ENCODE data around the gene PCA3. TPM values are rescaled to one million over a fixed set of nuclear protein-coding genes. Genes with fewer than 3 reads are reported as not detected.
"Not testable (repeated sequence)": the region's sequence is repeated elsewhere in the genome, so short reads cannot be mapped to it uniquely, and the experiment has no call there.

The PCA3 gene
- not detected in 2 replicates for total RNA-seq (2014; rRNA removed; shearing (Covaris generic))
- not detected in 2 replicates for polyA plus RNA-seq (2014; cell fraction: nucleus; rRNA removed)

GRCh38 chr9:76764138-76764537, at the start of gene PCA3:
TSS of gene PCA3 (plus strand) at chr9:76764438.
- DNase-seq (ENCODE audit: extremely low read depth, low read depth), result no peak

DNA sequence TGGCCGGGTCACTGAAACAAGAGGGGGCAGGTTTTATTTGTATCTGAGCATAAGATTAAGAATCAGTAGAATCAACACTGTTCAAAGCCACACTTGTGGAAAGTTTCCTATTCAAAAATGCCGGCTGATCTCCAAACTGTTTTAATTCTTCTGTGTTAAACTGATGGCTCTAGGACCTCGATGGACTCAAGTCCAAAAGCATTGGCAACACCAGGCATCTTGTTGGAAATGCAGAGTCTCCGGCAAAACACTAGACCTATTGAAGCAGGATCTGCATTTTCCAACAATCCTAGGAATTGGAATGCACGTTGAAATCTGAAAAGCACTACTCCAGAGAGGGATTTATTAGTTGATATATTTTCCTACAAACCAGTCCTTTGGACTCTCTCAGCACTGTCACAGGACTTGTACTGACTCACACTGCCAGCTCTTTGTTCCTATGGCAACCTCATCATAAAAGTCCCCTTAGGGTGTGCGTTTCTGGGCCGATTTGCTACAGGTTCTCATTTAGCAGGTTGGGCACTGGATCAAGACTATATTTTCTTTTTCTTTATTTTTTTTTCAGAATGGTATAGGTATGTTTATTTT, 48.1 kb upstream of the PCA3 start:
- no peak for DNase-seq (ENCODE audit: extremely low read depth, low read depth)

- no peak for DNase-seq (ENCODE audit: extremely low read depth, low read depth)
Observed at GRCh38 chr9:76717176-76717575, 47.1 kb upstream of the PCA3 start.

GRCh38 chr9:76717613-76718012, 46.6 kb upstream of the PCA3 start:
- DNase-seq (ENCODE audit: extremely low read depth, low read depth), result no peak

GRCh38 chr9:76718166-76718565, 46.1 kb upstream of the PCA3 start:
- DNase-seq (ENCODE audit: extremely low read depth, low read depth), result no peak

DNA sequence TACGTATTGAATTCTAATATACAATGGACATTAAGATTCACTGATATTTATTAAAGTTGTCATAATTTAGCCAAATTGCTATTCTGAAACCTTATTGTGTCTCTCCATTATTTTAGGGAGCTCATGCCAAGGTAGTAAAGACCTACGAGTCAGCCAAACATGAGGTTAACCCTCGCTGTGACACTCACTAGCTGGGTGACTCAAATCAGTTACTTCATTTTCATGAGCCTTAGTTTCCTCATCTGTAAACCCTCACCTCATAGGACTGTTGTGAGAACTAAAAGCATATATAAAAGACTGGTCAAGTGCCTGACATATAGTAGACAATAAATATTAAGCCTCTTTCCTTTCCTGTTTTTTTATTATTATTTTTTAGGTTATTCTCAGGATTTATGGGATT, 44.0 kb upstream of the PCA3 start:
- no peak for DNase-seq (ENCODE audit: extremely low read depth, low read depth)

DNA sequence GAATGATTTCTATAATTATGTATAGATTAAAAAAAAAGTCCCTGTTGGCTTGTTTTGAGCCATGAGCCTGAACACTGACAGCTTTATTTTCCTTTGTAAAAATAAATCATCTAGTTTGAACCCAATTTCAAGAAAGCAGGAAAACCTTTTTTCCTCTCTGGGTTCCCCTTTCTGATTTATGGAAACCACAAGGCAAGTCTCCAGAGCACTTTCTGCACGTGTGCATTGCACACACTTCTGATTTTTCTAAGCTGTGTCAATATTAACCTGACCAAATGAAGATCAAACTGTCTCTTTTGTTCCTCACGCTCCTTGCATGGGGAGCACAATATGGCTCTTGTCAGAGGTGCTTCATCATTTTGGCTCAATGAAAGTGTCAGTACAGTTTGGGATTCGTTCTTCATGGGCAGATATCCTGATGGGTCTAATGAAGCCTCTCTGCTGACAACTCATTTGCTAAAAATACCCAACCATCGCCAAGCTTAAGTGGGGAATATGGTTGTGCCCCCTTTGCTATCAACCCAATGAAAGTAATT, 39.2 kb upstream of the PCA3 start:
- no peak for DNase-seq (ENCODE audit: extremely low read depth, low read depth)

DNA sequence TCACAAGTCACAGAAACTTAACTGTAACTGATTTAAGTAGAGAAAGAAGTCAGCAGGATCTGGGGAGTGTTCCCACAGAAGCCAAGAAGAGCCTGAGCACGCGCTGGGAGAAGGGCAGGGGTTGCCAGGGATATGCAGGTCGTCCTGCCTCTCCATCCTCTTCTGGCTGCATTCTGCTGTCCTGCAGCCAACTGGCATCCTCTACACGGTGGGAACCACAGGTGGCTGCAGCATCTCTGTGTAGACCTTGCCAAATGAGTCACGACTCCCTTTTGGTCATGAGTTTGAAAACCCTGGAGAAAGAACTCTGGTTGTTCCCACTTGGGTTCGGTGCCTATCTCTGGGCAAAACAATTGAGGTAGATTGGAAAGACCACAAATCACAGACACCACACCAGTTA, 38.4 kb upstream of the PCA3 start:
- DNase-seq (ENCODE audit: extremely low read depth, low read depth), result no peak

DNA sequence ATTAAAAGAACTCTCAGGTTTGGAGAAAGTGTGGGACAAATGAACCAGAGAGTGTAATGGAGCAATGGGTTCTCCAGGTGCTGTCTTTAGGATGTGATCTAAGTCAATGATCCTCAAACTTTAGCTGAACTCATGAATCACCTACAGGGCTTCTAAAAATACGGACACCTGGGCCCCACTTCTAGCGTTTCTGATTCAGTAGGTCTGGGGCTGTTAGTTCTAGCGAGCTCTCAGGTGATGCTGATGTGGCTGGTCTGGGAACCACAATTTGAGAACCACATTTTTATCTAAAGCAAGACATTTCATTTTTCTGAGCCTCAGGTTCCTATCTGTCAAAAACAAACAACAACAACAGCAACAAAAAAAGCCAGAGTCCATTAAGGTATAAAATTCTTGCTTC, 35.1 kb upstream of the PCA3 start:
- DNase-seq (ENCODE audit: extremely low read depth, low read depth), result no peak

- no peak for DNase-seq (ENCODE audit: extremely low read depth, low read depth)
Observed at GRCh38 chr9:76729980-76730737, 34.1 kb upstream of the PCA3 start.

DNA sequence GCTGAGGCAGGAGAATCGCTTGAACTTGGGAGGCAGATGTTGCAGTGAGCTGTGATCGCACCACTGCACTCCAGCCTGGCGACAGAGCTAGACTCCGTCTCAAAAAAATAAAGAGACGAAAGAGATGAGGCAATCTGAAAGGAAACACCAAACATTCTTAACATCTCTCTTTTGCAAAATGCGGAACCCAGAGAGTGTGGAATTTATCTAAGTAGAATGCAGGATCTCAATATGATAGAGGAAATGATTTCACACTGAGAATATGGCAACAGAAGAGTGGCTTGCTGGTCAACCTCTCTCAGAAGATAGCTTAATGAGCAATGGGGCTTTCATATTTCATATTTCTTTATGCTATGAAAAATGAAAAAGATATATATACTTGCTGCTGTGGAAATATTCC, 33.4 kb upstream of the PCA3 start:
- no peak for DNase-seq (ENCODE audit: extremely low read depth, low read depth)

GRCh38 chr9:76732341-76732958, 31.8 kb upstream of the PCA3 start:
- DNase-seq (ENCODE audit: extremely low read depth, low read depth), result no peak

GRCh38 chr9:76733096-76733495, 31.1 kb upstream of the PCA3 start:
- DNase-seq (ENCODE audit: extremely low read depth, low read depth), result no peak

DNA sequence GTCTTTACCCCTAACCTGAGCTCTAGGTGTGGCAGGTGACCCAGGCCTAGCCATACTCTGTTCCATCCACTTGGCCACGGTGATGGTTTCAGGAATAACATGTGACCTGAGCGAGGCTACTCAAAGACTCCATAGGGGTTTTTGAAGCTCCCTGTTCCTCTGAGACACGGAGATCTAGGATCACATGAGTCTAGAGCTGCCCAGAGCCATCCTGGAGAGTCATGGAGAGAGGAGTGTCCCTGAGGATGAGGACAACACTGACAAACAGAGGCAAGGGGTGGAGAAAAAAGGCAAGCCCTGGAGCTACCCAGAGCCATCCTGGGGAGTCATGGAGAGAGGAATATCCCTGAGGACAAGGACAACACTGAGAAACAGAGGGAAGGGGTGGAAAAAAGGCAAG, 29.5 kb upstream of the PCA3 start:
- DNase-seq (ENCODE audit: extremely low read depth, low read depth), result no peak

- DNase-seq (ENCODE audit: extremely low read depth, low read depth), result no peak
Observed at GRCh38 chr9:76737154-76737902, 26.9 kb upstream of the PCA3 start.

GRCh38 chr9:76738402-76738801, 25.8 kb upstream of the PCA3 start:
- no peak for DNase-seq (ENCODE audit: extremely low read depth, low read depth)

GRCh38 chr9:76741524-76741923, 22.7 kb upstream of the PCA3 start:
- DNase-seq (ENCODE audit: extremely low read depth, low read depth), result no peak

DNA sequence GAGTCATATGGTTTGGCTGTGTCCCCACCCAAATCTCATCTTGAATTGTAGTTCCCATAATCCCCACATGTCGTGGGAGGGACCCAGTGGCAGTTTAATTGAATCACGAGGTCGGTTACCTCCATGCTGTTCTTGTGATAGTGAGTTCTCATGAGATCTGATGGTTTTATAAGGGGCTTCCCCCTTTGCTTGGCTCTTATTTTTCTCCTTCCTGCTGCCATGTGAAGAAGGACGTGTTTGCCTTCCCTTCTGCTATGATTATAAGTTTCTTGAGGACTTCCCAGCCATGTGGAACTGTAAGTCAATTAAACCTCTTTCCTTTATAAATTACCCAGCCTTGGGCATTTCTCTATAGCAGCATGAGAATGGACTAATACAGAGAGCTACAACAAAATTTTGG, 21.3 kb upstream of the PCA3 start:
- DNase-seq (ENCODE audit: extremely low read depth, low read depth), result not testable (repeated sequence)

GRCh38 chr9:76743931-76744330, 20.3 kb upstream of the PCA3 start:
- no peak for DNase-seq (ENCODE audit: extremely low read depth, low read depth)

DNA sequence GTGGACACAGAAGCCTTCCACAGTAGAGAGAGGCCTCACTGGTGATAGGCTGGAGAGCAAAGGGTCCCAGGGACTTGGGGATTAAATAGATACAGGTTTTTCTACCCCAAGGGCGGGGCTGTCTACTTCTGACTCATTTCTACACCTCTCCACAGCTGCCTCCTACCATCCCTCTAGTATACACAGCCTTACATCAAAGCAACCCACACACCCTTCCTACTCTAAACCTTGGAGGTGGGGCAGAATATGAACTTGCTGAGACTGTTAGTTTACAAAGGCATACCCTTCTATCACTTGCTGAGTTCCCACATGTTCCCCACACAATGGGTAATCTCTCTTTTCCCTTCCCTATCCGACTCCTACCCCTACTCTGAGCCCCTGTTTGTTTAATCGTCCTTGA, 19.9 kb upstream of the PCA3 start:
- DNase-seq (ENCODE audit: extremely low read depth, low read depth), result no peak

GRCh38 chr9:76751001-76751400, 13.2 kb upstream of the PCA3 start:
- no peak for DNase-seq (ENCODE audit: extremely low read depth, low read depth)

Measured in NCI-H460 (cell line).